K562 (cell line): ENCODE results near the gene ZKSCAN3. TPM values are rescaled to one million over a fixed set of nuclear protein-coding genes. Genes with fewer than 3 reads are reported as not detected.

ENCODE experiments used
- COPS2 ChIP-seq: fragments of 450-650 bp; conservative IDR thresholded peaks from 2 replicates; pipeline ENCODE4 v1.6.1; 2016; ENCODE audit warnings: mild to moderate bottlenecking, moderate library complexity
- DPF2 ChIP-seq: fragments of 450-650 bp; IDR thresholded peaks from 2 replicates; pipeline ENCODE4 v1.6.1; 2016
- GABPA ChIP-seq: fragments of 200-800 bp; sonication (Bioruptor generic); conservative IDR thresholded peaks from 2 replicates; pipeline ENCODE4 v1.6.1; 2016; ENCODE audit warnings: low read depth, missing genetic modification characterization, missing compliant biosample characterization
- IFI16 ChIP-seq: fragments of 250-450 bp; sonication (Bioruptor Pico); IDR thresholded peaks from 2 replicates; pipeline ENCODE4 v2.1.2; 2022; ENCODE audit warnings: mild to moderate bottlenecking, inconsistent platforms
- JUN ChIP-seq, 2 experiments: sonication (generic) in 1 of 2; formaldehyde crosslinking in 1 of 2; IDR thresholded peaks; 2 replicates each; pipeline versions ENCODE4 v1.6.1 to v1.8.0; 2012 to 2022; ENCODE audit warnings: borderline replicate concordance in 2 of 2, mild to moderate bottlenecking in 2 of 2, improper control_type of control experiment in 1 of 2, low read depth in 1 of 2, low read length in 1 of 2, missing genetic modification reagents in 1 of 2
- L3MBTL2 ChIP-seq: fragments of 450-650 bp; IDR thresholded peaks from 2 replicates; pipeline ENCODE4 v1.6.1; 2016; ENCODE audit warnings: mild to moderate bottlenecking, moderate library complexity
- MCM3 ChIP-seq: fragments of 450-650 bp; IDR thresholded peaks from 2 replicates; pipeline ENCODE4 v1.6.1; 2016
- NFRKB ChIP-seq: fragments of 450-650 bp; IDR thresholded peaks from 2 replicates; pipeline ENCODE4 v1.6.1; 2016; ENCODE audit warnings: low read depth
- PBX2 ChIP-seq, 2 experiments: IDR thresholded peaks in 1 of 2; conservative IDR thresholded peaks in 1 of 2; 2 replicates each; pipeline ENCODE4 v1.6.1; 2016; ENCODE audit warnings: low read depth in 2 of 2, mild to moderate bottlenecking in 1 of 2, missing compliant biosample characterization in 1 of 2, missing genetic modification characterization in 1 of 2, moderate library complexity in 1 of 2
- SMAD2 ChIP-seq: fragments of 150-350 bp; IDR thresholded peaks from 2 replicates; pipeline ENCODE4 v1.6.1; 2014; ENCODE audit warnings: low read depth, mild to moderate bottlenecking, low read length
- TFAM ChIP-seq: fragments of 250-450 bp; sonication (Bioruptor Pico); conservative IDR thresholded peaks from 2 replicates; pipeline ENCODE4 v1.5.0; 2021; ENCODE audit warnings: mild to moderate bottlenecking, moderate library complexity
- TRIM24 ChIP-seq, 2 experiments: fragments of 450-650 bp; IDR thresholded peaks; 2 replicates each; pipeline ENCODE4 v1.6.1; 2016
- U2AF2 ChIP-seq: fragments of 200-400 bp; formaldehyde crosslinking; optimal IDR thresholded peaks from 2 replicates; pipeline ENCODE3; 2017; ENCODE audit warnings: low read depth, mild to moderate bottlenecking, low read length
- ZBTB11 ChIP-seq, 3 experiments: fragments of 200-800 bp in 1 of 3; fragments of 250-450 bp in 1 of 3; fragments of 450-650 bp in 1 of 3; sonication (Bioruptor Pico) in 1 of 3; sonication (Bioruptor generic) in 1 of 3; formaldehyde crosslinking in 1 of 3; IDR thresholded peaks; 2 replicates each; pipeline versions ENCODE4 v1.6.1 to v1.8.0; 2016 to 2022; ENCODE audit warnings: mild to moderate bottlenecking in 2 of 3, missing genetic modification characterization in 2 of 3, missing compliant biosample characterization in 1 of 3, moderate library complexity in 1 of 3
- ZBTB34 ChIP-seq: fragments of 250-450 bp; sonication (Bioruptor Pico); IDR thresholded peaks from 2 replicates; pipeline ENCODE4 v1.8.0; 2021; ENCODE audit warnings: mild to moderate bottlenecking, moderate library complexity
- ZNF224 ChIP-seq: sonication (generic); formaldehyde crosslinking; IDR thresholded peaks from 2 replicates; pipeline ENCODE4 v1.8.0; 2022; ENCODE audit warnings: mild to moderate bottlenecking, missing genetic modification reagents
- polyA plus RNA-seq, 8 experiments: library from polyadenylated mRNA; depleted of rRNA in 4 of 8; stranded (reverse) in 5 of 8; unstranded in 3 of 8; fragments of >200 nt; fragmentation: Nextera tagmentation in 2 of 8; fragmentation: Illumina TruSeq in 1 of 8; extraction: Ambion mirVana in 2 of 8; extraction: Trizol in 1 of 8; gene quantifications; 2 replicates each; pipeline versions ENCODE4 v1.2.1 to v1.2.3, GENCODE V29; 2011 to 2014; ENCODE audit warnings: inconsistent platforms in 1 of 8, missing spikeins in 1 of 8
- total RNA-seq, 7 experiments: library from RNA; depleted of rRNA in 6 of 7; stranded (reverse); fragments of >200 nt in 6 of 7; fragmentation: Illumina TruSeq in 2 of 7; extraction: Trizol in 2 of 7; gene quantifications; 2 replicates each; pipeline versions ENCODE4 v1.2.1 to v1.2.3, GENCODE V29; 2011 to 2021; ENCODE audit warnings: low replicate concordance in 1 of 7

ZKSCAN3 gene
- total and polyA plus RNA-seq, 9 of the 15 experiments (the other 6 are each of a cell fraction or from before 2014, with no cell fraction given), result 3.0 to 12.4 (median 10.2) TPM

- no peak for TF ChIP-seq PBX2 (CRISPR knock-in tag; IDR thresholded peaks at IDR 0.05; ENCODE audit: low read depth)
- peak; percentile 70 for TF ChIP-seq PBX2 (tag; conservative IDR thresholded peaks at IDR 0.05; ENCODE audit: low read depth)
- TF ChIP-seq L3MBTL2, result no peak
- no peak for TF ChIP-seq ZBTB34 (CRISPR knock-in tag)
- TF ChIP-seq COPS2, result no peak
- no peak for TF ChIP-seq MCM3
- peak; percentile 82 for TF ChIP-seq GABPA (tag)
- TF ChIP-seq JUN (IDR thresholded peaks at IDR 0.05; ENCODE audit: borderline replicate concordance, low read depth, low read length), result no peak
- TF ChIP-seq JUN (CRISPR knock-in tag; IDR thresholded peaks at IDR 0.05; ENCODE audit: borderline replicate concordance), result no peak
- no peak for TF ChIP-seq ZNF224 (CRISPR knock-in tag)
- TF ChIP-seq DPF2, result peak; percentile 18; the same call in 1 of the 2 replicates
- no peak for TF ChIP-seq SMAD2
- TF ChIP-seq U2AF2, result no peak
- TF ChIP-seq TFAM (CRISPR knock-in tag), result no peak
- peak; percentile 46; the same call in 1 of the 2 replicates for TF ChIP-seq IFI16 (CRISPR knock-in tag)
- TF ChIP-seq NFRKB, result peak; percentile 92
- TF ChIP-seq TRIM24 (IDR thresholded peaks at IDR 0.05), result no peak
- TF ChIP-seq ZBTB11 (CRISPR knock-in tag; IDR thresholded peaks at IDR 0.05), result peak in 1 of 3 experiments; percentile 89; a peak in 2 of 6 replicates
Observed at GRCh38 chr6:28336284-28337120, 13.2 kb upstream of the ZKSCAN3 start (continued).
